Stimulated activated CD8-positive, alpha-beta memory T cell treated with anti-CD3 and anti-CD28 coated beads, Interleukin-4, amount 100 ng/mL, for 1 hour (primary cell): ENCODE measurements around the gene ZFHX3.

Source experiments
- DNase-seq, 2 donors: peaks; one replicate each; pipeline ENCODE4 v3.0.0-alpha.2; 2020; ENCODE audit warnings: low read depth in 2 of 2, low spot score in 1 of 2

Gene ZFHX3

DNA sequence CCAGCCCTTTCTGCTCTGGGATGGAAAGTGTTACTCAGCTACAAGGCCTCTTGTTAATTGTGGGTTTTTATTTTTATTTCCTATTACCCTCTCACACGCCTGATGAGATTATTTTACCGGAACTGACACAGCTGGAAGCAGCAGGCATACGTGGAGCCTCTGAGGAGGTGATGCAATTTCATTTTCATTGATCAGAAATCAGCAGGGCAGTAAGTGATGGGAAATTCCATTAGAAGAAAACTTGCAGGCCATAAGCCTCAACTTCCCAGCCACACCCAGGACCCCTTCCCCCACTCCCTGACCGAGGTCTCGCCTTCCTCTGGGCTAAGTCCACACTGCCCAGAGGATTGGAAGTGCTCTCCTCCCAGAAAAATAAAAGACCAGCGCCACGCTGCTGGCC is 69.7 kb downstream of the ZFHX3 start:
- DNase-seq, result no peak

- no peak for DNase-seq
Observed at GRCh38 chr16:72977127-72977526, 70.8 kb downstream of the ZFHX3 start.

DNA sequence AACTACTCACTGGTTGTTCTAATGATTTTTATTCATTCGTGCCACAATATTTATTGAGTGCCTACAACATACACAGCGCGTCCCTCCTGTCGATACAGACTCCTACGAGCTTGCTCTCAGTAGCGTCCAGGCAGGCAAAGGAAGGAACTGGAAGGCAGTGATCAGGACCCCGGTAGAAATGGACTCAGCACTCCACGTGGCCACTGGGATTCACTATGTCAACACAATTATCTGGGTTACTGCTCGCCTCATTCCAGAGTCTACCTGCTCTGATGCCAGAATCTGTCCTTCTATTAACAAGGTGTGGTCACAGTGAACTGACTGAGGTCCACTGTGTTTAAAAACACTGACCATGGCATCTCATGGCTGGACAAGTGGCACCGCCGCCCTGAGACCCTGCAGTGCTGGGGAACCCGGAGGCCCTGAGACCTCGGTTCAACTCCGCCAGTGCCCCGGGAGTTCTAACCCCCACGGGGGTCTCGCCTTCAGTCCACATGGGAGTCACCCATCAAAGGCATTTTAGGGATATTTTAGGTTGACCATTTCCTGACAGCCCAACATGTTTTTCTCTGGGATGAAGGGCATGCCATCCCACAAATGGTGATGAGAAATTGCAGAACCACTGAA is 71.4 kb downstream of the ZFHX3 start:
- no peak for DNase-seq

DNA sequence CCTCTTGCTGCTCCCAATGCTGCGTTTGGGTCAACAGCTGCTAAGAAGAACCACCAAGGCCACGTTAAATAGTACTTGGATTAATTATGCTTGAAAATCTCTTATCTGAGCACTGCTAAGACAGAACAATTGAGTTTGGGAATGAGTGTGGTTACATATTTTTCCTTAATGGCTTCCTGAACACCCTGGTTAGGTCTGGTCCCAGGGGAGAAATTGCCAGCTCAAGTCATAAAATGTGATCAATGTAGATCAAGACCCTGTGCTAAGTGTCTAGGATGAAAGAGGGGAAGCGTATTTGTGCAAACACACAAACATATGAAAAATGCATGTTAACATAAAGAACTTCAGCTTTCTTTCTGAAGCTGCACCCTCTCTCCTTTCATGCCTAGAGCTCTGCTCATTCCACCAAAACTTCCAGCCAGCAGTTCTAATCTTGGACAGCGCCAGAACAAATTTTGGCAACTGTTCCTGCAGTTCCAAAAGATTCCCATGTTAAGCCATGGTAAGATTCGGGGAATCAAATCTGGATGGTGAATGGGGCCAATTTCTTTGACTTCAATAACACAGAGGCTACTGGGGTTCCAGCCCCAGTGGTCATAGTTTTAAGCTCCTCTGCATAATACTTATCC is 72.0 kb downstream of the ZFHX3 start:
- DNase-seq, result no peak

DNA sequence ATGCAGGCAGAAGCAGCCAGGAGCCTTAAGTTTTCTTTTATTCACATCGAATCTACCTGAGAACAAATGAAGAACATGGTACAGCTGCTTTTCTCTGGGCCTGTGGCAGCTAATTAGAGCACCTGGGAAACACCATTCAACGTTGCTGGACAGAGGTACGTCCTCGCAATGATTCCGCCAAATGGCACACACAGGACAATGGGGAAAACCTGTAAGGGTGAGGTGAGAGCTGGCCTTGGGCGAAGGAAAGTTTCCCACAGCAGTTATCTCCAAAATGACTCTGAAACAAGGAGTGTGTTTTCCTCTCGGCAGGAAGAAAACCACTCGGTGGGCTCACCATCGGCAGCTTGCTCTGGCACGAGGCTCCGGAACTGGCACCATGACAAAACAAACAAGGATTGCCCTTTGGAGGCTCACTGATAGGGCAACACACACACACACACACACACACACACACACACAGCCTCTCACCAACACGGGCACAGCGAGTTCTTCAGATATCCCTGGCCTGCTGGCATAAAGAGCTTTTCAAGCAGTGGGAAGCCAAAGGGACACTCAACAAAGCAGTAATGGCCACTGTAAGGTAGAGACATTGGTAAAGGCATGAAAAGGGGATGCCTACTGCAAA is 73.7 kb downstream of the ZFHX3 start:
- DNase-seq, result no peak

GRCh38 chr16:72972878-72973571 is 74.9 kb downstream of the ZFHX3 start:
- no peak for DNase-seq

- DNase-seq, result no peak
Observed at GRCh38 chr16:72971370-72971769, 76.6 kb downstream of the ZFHX3 start.

DNA sequence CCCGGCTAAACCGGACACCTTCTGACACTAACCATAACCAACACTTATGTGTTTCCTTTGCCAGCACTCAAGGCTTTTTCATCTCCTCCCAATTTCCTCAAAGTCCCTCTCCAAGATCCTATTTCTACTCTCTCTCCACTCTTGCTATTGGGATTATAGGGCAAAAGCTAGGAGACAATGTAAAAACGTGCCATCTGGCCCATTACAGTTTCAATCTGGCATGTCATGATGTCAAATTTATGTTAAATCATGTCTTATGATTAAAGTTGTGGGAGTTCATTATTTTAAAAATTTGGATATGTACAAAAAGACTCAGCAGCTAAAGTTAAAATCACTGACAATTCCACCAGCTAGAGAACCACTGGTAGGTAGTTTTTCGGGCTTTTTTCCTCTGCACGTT is 77.3 kb downstream of the ZFHX3 start:
- DNase-seq, result no peak

DNA sequence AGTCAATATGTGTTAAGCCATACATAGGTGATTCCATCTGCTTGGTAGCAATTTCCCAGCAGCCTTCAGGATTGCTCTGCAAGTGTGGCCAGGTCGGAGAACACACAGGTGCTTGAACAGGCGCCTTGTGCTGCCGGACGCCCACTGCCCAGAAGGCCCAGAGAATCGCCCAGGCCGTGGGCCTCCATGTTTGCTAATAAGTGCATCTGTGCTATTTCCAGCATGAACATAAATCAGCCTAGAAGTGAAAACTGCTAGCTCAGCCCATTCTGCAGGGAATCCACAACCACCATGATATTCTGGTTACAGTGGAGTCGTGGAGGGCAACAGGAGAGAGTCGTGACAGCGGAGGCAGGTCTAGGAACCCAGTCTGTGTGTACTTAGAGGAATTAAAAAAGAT is 78.1 kb downstream of the ZFHX3 start:
- DNase-seq, result no peak

DNA sequence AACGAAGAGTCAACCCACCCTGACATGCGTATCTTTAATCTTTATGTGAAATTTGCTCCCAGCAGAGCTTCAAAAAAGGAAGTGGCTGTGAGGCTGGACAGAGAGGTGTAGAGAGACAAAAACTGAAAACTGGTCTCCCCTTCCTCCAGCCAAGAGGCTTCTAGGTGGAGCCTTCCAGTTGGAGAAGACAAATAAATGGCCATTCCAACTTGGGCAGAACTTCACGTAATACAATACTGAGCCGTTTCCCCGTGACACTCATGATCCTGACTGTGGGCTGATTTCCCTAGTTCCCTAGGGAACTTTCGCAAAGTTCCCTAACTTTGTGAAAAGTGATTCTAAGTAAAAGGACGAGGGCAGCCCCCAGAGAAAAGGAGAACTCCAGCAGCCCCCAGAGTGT is 78.8 kb downstream of the ZFHX3 start:
- DNase-seq, result no peak

- DNase-seq, result no peak
Observed at GRCh38 chr16:72967941-72968340, 80.0 kb downstream of the ZFHX3 start.

DNA sequence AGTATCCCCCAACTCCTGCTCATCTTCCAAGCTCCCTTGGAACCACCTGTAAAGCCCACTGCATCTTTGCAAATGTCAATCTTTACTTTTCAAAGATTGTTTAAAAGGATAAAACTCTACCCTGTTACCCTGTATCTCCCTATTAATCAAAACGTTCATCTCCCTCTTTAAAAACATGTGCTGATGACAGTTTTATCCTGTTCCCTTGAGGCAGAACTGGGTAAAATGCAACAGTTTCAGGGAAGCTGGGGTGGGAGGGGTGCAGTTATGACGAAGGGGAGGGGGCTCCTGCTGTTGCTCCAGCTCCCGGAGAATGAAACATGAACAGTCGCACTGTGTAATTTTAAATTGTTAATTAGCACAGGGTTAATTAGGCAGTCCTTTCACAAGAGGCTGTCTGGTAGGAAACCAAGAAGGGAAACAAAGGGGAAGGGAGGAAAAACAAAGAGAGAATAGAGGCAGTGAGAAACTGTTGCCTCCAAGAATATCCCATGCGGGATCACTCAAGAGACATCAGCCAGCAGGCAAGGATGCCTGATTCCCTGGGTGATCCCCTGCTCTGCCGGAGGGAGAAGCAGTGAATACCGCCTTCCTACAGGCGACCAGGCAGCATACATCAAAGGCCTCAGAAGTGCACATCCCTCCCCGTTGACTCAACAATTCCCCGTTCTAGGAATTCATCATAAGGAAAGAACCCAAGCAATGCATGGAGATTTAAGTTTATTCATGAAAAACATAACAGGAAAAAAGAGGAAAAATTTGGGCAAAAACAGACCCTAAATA is 84.2 kb downstream of the ZFHX3 start:
- DNase-seq, result no peak

DNA sequence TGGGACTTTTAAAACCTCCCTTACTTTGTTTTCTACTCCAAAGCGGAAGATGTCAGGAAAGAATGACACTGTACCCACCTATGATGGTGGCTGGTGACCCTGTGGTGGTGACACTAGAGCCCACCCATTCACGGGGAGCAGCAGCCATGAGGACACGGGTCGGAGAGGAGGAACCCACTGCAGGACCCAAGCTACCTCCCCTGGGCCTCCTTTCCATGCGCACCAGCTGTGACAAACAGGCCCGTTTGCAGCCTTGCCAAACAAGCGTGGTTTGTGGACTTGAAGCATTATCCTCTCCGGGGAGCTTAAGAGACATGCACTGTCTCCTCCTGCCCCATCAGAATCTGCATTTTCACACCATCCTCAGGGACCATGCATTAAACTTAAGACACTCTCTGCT is 85.6 kb downstream of the ZFHX3 start:
- no peak for DNase-seq

DNA sequence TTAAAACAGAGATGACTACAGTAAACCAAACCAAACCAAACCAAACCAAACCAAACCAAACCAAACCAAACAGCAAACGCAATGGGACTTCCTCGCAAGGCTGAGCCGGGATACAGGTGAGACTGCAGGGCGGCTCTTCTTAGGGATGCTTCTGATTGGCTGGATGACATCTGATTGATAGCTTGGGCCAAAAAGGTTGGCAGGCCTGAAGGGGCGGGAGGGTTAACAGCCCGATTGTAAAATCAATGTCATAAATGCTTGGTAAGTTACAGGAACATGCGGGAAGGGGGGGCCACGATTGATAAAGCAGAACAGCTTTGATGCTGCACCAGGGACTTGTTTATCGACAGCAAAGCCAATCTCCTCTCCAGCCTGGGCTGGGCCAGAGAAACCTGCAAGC is 86.1 kb downstream of the ZFHX3 start:
- DNase-seq, result no peak

DNA sequence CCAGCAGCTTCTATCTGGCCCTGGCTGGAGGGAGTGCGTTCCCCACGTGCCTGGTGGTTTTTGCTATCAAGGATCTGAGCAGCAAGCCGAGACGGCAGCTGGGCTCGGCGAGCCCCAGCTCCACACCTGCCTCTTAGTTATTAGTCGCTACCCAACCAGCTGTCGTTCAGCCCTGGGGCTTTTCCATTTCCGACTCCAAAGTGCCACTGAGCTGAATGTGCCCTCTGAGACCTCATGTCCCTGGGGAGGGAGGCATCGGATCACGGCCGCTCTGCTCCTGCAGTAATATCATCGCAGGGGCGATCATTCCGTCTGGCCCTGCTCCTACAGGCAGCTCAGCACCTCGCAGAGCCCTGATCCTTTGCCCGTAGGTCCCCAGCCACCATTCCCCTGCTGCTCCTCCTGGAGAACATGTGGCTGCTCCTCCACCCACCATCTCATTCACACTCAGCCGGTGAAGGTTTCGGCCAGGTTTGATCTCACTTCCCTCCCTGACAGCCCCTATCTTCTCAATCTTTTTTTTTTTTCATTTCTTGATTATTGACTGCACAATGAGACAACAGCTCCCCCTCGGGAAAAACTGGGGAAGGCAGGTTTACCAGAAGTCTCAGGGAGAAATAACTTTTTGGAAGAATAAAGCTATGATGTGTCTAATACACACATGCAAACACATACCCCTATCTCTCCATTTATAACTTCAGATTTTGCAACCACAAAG is 86.7 kb downstream of the ZFHX3 start:
- DNase-seq, result no peak

- no peak for DNase-seq
Observed at GRCh38 chr16:72960101-72960500, 87.8 kb downstream of the ZFHX3 start.

- DNase-seq, result no peak
Observed at GRCh38 chr16:72959301-72959996, 88.5 kb downstream of the ZFHX3 start.

DNA sequence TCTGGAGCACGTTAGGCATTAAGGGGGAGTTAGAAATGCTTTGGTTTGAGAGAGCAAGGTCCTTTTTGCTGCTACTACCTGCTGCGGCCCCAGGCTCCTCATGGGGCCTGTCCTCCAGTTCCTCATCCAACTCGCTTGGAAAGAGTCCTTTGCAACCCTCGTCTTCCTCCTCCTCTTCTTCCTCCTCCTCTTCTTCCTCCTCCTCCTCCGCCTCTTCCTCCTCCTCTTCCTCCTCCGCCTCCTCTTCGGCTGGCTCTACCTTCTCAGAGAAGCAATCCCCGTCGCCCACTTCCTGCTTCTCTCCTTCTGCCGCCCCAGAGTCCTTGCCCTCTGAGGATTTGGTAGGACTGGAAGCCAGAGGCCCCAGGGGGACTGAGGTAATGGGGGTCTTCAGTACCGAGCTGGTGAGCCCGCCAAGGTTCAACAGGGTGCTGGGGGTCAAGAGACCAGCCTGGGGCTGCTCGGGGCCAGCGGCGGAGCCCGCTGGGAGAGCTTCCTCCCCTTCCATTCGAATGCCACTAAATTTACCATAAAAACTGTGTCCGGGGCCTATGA is 89.3 kb downstream of the ZFHX3 start:
- no peak for DNase-seq

- no peak for DNase-seq
Observed at GRCh38 chr16:72957303-72958277, 90.3 kb downstream of the ZFHX3 start.
